Dermis microvascular lymphatic vessel endothelial cell (primary cell): ENCODE measurements around the gene TALDO1. TPM values are rescaled to one million over a fixed set of nuclear protein-coding genes. Genes with fewer than 3 reads are reported as not detected.

ENCODE experiments used
- DNase-seq, 2 donors: peaks; one replicate each; pipeline versions ENCODE4 v3.0.0 to v3.0.0-alpha.2; 2010; ENCODE audit warnings: low read depth in 2 of 2
- total RNA-seq: library from RNA; depleted of rRNA; stranded (reverse); fragments of >200 nt; gene quantifications from 2 replicates; pipeline ENCODE4 v1.2.1, GENCODE V29; 2014

The TALDO1 gene
- total RNA-seq, result 112 and 113 TPM in 2 replicates

DNA sequence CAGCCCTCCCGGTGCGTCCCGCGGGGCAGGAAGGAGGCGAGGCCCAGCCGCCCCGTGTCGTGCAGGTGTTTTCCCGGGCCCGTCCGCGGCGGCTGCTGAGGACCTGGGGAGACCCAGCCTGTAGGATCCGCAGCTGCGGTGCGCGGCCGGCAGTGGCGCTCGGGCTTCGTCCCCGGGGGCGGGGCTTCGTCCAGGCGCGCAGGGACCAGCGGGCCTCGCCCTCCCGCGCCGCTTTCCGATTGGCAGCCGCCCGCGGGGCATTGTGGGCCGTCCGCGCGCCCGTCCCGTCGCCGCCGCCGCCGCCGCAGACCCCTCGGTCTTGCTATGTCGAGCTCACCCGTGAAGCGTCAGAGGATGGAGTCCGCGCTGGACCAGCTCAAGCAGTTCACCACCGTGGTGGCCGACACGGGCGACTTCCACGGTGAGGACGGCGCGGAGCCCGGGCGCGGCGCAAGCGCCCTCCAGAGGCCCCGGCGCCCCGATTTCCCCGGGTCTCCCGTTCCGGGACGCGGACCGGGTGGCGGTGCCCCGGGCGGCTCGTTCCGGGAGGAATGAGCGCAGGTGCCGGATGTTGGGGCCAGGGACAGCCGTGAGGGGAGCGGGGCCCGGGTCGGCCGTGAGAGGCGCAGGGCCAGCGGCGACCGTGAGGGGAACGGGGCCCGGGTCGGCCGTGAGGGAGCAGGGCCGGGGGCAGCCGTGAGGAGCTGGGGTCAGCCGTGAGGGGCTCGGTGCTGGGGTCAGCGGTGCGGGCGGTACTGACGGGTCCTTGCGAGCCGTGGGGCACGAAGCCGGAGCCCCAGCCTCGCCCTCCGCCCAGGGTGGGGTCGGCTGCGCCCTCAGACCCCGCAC lies at the start of gene TALDO1:
TSS of gene TALDO1 (plus strand) at position 307 of the 849 bp plus-strand sequence. CDS start at position 325, 18 bp downstream.
- DNase-seq, result peak; percentile 58 to 89

DNA sequence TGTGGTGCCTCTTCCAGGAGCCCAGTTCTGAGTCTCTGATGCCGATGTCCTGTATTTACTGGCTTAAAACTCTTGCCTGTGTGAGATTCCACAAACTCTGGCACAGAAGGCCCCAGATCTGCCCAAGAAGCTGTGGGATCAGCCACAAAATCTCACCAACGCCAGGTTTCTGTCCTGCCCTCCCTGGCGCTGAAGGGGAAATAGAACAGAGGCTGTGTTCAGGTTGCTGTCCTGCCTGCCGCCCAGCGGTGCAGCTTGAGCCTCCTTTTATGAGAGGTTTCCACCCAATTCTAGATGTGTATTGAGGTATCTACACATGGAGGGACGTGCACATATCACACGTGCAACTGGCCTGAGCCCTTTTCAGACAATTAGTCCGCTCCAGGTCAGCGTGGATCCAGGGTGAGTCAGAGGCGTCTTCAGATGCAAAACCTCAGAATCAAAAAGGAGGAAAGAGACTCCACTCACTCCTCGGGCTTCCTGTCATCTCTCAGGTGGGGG lies 49.4 kb upstream of the TALDO1 start:
- no peak for DNase-seq

DNA sequence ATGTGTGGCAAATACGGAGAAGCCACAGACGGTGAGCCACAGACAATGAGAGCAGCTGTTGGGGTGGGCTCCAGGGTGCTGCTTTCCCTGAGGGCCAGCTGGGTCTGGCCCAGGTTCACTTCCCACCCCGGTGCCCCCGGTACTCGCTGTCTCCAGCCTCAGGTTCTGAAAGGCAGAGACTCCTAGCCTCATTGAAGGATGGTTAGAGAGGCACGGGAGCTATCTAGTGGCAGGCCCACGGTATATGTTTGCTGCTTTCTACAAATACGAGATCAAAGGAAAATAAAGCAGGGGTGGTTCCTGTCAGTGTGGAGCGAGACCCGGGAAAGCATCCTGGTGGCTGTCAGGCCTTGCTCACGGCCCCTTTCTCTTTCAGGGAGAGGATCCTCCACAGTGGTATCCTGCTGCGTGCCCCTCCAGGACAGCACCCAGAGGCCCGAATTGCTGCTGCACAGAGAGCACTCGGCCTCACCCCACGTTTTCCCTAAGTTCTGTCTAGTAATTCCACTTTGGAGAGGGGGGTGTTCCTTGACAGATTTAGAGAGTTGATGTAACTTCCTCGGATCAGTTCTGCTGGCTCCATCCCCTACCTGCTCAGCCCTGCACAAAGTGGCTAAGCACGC lies 48.7 kb upstream of the TALDO1 start:
- DNase-seq, result no peak

GRCh38 chr11:699116-699508 lies 48.2 kb upstream of the TALDO1 start:
- DNase-seq, result no peak

- no peak for DNase-seq
Observed at GRCh38 chr11:699753-700152, 47.5 kb upstream of the TALDO1 start.

DNA sequence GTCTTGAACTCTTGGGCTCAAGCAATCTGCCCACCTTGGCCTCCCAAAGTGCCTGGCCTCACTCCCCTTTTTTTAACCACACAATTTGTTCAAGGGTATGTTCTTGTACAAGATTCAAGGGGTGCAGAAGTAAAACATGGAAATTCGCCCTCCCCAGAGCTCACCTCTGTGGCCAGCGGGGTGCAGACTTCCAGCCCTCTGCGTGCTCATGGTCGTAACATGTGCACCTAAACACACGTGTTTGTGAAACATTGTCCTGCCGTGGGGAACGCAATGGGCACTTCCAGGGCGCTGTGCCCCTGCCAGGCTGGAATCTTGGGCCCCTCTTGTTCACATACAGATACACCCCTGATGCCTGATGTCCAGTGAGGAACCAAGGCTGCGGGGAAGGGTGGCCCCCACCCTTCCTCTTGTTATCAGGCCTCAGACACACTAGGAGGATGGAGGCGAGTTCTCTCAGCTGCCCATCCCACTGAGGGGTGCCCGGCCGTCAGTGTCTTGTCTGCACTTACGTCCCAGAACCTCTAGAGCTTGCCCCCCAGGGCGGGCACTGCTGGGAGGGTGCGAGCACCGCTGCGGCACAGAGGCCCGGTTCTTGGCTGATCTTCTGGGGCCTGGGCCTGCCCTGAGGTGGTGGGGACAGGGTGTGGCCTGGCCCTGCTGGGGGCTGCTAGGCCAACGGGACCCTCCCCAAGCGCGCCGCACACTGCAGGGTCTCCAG lies 45.4 kb upstream of the TALDO1 start:
- DNase-seq, result no peak

GRCh38 chr11:702462-703461 lies 44.5 kb upstream of the TALDO1 start:
- peak in 1 of 2 donors; percentile 30 for DNase-seq

GRCh38 chr11:703506-703905 lies 43.8 kb upstream of the TALDO1 start:
- no peak for DNase-seq

- no peak for DNase-seq
Observed at GRCh38 chr11:704228-704674, 43.0 kb upstream of the TALDO1 start.

DNA sequence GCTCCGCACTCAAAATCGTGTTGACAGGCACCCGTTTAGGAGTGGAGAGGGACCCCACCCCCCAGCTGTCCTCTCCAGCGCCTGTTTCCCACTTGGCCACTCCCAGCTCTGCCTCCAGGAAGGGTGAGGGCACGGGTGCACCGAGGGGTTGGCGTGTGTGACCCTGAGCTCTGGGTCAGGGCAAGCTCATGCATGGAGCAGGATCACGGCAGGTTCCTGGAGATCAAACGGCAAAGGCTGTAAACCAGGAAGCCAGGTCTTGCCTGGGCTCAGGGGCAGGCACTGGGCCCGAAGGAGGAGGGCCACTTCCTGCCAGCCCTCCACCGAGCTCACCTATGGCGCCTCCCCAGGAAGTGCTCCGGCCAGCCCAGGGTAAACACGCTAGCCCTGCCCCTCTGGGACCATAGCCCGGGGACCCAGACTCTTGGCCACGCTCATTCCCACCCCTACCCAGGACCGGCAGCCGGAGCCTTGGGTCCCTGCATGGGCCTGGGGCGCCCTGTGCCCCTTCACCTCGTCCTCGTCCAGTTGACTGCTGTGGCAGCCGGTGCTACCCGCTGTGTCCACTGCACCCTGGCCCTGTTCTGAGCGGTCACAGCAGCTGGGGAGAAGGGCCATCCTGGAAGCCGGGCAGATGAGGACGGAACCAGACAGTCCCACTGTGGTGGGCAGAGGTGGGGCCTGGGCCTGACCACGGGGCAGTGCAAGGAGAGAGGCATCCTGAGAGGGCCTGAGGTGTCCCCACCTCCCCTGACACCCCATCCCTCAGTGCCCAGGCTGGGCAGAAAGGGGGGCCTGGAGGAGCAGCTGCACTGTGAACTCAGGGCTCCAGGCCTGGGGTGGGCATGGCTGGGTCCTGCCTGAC lies 42.3 kb upstream of the TALDO1 start:
- no peak for DNase-seq

DNA sequence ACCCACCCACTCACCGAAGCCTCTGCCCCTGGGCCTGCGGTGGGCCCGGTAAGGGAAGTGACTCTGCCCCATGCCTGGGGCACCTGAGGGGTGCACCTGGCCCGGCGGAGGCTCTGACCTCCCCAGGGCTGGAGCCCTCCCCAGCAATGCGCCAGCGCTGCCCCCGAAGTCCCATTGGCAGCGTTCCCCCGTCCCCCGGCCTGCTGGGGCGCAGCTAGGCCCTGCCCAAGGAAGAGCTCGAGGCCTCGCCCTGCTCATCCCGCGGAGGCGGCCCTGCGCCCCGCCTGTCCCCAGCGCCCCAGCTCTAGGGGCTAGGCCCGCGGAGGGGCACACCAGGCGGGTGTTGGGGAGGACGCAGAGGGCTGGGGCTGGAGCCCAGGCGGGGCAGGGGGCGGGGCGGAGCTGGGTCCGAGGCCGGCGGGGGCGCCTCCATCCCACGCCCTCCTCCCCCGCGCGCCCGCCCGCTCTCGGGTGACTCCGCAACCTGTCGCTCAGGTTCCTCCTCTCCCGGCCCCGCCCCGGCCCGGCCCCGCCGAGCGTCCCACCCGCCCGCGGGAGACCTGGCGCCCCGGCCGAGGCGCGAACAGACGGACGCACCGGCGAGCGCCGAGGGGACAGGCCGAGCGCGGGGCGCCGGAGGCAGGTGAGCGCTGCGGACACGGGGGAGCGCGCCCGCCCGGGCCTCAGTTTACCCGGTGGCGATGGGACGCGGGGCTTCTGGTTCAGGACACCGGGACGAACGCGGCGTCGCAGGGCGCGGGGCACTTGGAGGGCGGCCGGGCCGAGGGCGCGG lies 41.4 kb upstream of the TALDO1 start, which contains the start of gene EPS8L2:
TSS of gene EPS8L2 (plus strand) at position 586 of the 793 bp plus-strand sequence. CDS start 3,177 bp downstream, outside the sequence.
- no peak for DNase-seq

- peak in 1 of 2 donors; percentile 37 for DNase-seq
Observed at GRCh38 chr11:706439-706956, 40.8 kb upstream of the TALDO1 start.

- no peak for DNase-seq
Observed at GRCh38 chr11:706957-707816, 40.1 kb upstream of the TALDO1 start.

- no peak for DNase-seq
Observed at GRCh38 chr11:707817-708420, 39.3 kb upstream of the TALDO1 start.

GRCh38 chr11:708511-708910 lies 38.8 kb upstream of the TALDO1 start:
- no peak for DNase-seq

- DNase-seq, result no peak
Observed at GRCh38 chr11:709109-709997, 37.9 kb upstream of the TALDO1 start.
